Measurements from ENCODE around the gene INPPL1.

Gene INPPL1

DNA sequence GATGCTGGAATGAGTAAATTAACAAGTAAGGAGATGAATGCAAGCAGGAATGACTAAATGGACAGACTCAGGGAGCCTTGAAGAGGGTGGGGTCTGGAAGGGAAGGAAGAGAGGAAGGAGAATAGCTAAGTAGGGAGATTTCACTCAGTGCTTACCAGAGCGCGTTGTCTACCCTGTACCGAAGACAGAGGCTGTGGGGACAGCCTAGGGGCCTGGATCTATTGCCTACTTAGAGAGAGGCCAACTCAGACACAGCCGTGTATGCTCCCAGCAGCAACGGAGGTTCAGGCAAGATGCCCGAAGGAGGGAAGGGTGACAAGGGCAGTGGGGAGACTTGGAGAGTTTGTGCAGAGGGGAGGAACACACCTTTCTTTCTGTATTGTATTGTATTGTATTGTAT, 7.9 kb upstream of the INPPL1 start, which contains the start of gene FOLR2:
FOLR2 (plus strand) TSS at position 157 of the 400 bp plus-strand sequence. CDS start 1,791 bp downstream, outside the sequence.
- no peak for DNase-seq

DNA sequence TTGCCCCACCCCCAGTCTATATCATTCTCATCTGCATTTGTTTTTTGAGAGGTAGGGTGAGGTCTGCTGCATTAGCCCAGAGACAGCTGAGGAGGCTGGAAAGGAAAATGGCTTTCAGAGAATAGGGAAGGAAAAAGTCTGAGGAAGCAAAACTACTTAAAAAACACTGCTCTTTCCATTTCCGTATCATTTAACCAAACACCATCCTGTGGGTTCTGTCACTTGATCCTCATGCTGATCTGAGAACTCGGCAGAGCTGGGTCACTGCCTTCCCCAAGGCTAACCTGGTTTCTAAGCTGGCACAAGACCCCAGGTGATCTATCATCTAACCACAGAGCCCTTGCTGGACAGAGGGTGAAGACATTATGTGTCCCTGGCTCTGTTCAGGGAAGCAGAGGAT, 6.7 kb upstream of the INPPL1 start:
- no peak for DNase-seq

GRCh38 chr11:72218251-72218745, 6.3 kb upstream of the INPPL1 start:
- no peak for DNase-seq

- no peak for DNase-seq
These were observed 3.7 kb upstream of the INPPL1 start for GRCh38 chr11:72220696-72221363.

DNA sequence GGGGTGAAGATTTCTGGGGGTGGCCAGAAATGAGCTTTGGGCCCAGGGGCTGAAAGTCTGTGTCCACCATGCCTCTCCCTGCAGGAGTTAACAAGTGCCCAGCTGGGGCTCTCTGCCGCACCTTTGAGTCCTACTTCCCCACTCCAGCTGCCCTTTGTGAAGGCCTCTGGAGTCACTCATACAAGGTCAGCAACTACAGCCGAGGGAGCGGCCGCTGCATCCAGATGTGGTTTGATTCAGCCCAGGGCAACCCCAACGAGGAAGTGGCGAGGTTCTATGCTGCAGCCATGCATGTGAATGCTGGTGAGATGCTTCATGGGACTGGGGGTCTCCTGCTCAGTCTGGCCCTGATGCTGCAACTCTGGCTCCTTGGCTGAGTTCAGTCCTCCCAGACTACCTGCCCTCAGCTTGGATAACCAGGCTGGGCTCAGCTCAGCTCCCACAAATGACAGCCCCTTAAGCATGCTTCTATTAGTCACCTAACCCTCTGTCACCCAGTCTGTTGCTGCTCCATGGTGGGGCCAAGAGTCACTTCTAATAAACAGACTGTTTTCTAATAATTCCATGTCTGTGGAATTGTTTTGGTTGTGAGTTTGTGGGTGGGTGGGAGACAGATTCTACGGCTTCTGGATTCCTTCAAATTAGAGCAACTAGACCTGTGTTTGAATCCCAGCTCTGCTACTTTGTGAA, 3.0 kb upstream of the INPPL1 start:
- no peak for DNase-seq

GRCh38 chr11:72222106-72222891, 2.3 kb upstream of the INPPL1 start:
- DNase-seq: no peak

DNA sequence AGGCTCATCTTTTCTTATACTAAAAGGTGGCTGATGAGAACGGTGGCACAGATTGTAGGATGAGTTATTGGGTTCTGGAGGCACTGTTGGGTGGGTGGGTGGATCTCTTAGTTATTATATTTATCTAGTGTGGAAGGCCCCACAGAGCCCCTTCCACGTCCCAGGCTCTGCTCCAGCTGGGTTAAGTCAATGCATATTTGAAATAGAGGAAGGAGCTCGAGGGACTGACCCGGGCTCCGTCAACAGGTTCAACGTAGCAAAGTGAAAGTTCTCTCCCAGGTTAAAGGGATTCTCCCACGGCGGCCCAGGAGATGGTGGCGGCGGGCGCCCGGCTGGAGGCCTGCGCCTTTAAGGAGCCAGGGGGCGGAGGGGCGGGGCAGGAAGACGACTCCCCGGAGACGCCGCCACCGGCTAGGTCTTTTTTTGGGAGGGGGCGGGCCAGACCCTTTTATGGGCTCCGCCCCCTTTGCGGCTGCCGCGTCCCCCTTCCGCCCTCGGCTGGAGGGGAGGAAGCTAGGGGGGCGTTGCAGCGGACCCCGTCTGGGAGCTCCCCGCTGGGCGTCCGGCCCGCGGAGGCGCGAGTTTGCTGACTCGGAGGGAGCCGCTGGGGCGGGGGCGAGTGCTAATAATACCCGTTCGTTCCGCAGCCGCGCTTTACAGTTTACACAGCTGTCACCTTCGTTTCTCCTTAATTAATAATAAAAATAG, 1.5 kb upstream of the INPPL1 start:
- peak; percentile 95 to 96 for DNase-seq

- peak; percentile 68 to 75 for DNase-seq
These were observed 678 bp upstream of the INPPL1 start for GRCh38 chr11:72223615-72224563.

DNA sequence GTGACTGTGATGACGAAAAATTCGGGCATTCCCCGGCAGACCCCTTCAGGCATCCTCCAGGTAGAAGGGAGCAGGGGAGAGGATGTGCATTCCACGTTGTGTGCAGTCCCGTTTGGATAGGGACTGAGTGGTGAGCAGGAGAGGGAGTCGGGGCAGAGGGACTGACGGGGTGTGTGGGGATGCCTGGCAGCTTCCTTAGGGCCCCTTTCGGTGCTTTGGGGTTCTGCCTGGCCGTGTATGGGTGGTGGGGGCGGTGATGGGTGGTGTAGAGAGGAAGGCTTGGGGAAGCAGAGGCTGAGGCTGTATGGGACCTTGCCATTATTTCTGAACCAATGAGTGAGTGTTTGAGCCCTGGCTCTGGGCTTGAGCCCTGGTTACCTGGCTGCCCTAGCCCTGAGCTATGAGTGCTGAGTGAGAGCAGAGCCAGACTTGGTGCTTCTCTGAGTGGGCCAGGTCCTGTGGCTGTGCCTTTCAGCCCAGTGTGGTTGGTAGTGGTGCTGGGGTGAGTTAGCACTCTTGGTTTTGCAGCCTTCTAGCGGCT, 914 bp downstream of the INPPL1 start:
- DNase-seq: peak; percentile 38 to 53

DNA sequence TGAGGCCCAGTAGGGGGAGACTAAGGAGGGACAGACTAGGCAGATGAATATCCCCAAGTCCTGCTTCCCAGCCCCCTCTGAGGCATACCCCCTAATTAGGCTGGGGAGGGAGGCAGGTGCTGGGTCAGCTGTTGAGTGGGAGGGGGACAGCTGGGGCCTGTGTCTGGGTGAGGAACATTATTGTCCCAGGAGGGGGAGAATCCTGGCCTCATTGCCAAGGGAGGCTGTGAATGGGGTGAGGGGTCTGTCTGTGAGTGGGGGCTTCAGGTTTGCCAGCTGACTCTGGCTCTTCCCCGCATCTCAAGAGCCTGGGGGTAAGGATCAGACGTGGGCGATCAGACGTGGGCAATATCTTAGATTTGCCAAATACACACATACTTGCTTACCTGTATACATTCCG, 2.1 kb downstream of the INPPL1 start:
- no peak for DNase-seq

DNA sequence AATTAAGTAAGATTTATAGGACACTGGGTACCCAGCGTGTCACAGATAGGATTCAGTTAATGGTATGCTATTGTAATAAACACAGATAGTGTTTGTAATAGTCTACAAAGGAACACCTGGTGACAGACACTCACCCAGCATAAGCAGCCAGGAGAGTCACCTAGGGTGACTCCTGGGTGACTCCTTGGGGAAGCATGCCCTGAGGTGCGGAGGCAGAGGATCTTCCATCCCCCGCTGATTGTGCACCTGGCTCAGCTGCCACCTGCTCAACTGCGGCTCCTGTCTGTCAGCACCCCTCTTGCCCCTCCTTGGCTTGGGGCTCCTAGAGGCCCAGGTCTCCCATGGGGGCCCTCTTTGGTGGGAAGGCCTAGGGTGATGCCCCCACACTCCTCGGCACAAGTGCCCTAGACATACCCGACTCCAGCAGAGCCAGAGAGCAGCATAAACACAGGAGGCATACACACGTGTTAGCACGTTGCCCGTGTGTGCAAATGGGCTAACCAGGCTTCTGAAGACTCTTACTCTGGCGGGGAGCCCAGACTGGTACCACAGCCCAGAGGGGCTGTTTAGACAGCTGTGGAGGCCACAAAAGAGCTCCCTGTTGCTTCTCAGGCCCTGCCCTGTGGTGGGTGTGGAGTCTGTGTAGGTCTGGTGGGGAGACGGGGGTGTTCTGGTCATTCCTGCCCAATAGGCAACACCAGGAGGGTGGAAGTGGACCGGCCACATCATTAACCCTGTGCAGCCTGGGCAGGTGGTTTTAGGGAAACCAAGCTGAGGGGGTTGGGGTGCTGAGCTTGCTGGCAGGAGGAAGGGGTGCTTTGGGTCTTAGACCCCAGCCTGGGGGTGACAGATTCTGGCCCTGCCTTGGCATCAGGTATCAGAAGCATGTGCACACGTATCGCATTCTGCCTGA, 3.0 kb downstream of the INPPL1 start:
- no peak for DNase-seq

- DNase-seq: no peak
These were observed 3.8 kb downstream of the INPPL1 start for GRCh38 chr11:72228229-72228843.

DNA sequence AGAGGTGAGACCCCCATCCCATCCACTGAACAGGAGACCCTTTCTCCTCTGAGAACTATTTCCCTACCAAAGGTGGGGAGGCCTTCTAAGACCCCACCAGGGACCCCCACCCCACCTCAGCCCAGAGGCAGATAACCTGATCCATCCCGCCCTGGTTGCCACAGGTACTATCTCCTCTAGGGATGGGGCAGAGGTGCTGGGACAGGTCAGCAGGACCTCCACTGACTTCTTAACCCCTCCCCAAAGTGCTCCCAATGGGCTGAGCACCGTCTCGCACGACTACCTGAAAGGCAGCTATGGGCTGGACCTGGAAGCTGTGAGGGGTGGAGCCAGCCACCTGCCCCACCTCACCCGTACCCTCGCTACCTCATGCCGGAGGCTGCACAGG, 4.3 kb downstream of the INPPL1 start:
- no peak for DNase-seq

DNA sequence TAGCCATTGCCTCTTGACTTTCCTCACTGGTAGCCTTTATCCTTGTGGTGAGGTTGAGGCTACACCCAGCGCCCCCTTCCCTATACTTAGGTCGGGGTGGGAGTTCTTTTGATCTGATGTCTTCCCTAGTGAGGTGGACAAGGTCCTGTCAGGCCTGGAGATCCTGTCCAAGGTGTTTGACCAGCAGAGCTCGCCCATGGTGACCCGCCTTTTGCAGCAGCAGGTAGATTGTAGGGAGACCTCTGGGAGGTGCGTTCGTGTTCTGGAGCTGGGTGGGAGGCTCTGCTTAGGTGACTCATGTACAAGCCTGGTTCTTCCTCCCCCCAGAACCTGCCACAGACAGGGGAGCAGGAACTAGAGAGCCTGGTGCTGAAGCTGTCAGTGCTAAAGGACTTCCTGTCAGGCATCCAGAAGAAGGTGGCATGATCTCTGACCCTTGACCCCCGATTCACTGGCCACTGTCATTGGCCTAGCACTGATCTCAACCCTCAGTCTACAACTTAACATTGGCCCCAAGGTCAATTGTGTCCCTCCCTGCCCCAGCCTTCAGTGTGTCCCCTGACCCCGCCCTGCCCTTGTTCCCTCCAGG, 4.9 kb downstream of the INPPL1 start:
- DNase-seq: no peak

- no peak for DNase-seq
These were observed 5.6 kb downstream of the INPPL1 start for GRCh38 chr11:72229925-72230763.

GRCh38 chr11:72230764-72231365, 6.3 kb downstream of the INPPL1 start:
- no peak for DNase-seq

DNA sequence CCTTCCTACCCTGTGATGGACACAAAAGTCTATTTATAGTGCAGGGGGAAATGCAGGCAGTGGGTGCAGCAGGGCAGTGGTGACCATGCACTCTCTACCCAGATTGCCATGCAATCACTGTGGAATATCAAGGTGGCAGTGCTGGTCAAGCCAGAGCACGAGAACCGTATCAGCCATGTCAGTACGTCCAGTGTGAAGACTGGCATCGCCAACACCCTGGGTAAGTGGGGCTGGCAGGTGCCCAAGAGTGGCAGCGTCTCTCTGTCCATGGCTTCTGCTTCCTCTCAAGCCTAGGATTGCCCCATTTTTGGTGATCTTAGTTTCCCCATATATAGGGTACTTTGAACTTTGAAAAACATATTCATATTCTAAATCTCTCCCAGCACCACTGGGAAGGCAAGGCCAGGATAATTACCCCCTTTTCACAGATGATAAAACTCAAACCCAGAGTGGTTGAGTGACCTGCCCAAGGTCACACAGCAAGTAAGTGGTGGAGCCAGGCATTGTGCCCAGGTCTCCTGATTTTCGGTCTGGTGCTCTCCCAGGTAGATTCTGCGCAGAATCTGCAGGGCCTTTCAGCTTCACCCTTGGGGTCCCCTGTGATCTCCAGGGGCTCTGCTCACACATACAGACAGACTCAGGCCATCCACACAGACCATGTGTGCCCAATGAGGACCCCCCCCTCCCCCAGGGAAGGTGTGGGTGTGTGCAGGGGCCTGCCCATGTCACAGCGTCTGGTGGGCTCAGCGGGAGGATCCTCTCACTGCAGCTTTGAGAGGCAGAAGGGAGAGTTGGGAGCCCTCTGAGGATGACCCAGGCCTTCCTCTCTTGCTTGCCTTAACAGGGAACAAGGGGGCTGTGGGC, 7.1 kb downstream of the INPPL1 start:
- DNase-seq: no peak

Data from activated CD4-positive, alpha-beta T cell treated with anti-CD3 and anti-CD28 coated beads, Interleukin-2, amount 50 U/mL, for 48 hours (primary cell).